GM10847 (cell line): Measurements from ENCODE around the gene CYB5R2.

Experiments used
- POLR2A ChIP-seq: IDR thresholded peaks from 2 replicates; pipeline ENCODE4 v1.6.1; 2011; ENCODE audit not compliant: insufficient read length; ENCODE audit errors: extremely low read depth

The CYB5R2 gene

GRCh38 chr11:7673724-7674434, 579 bp upstream of the CYB5R2 start:
- TF ChIP-seq POLR2A = no peak

GRCh38 chr11:7672276-7672959, 882 bp downstream of the CYB5R2 start:
- TF ChIP-seq POLR2A = no peak

GRCh38 chr11:7671347-7672215, 1.7 kb downstream of the CYB5R2 start:
- no peak for TF ChIP-seq POLR2A

- no peak for TF ChIP-seq POLR2A
Measured at GRCh38 chr11:7670641-7671040, 2.7 kb downstream of the CYB5R2 start.

- no peak for TF ChIP-seq POLR2A
Measured at GRCh38 chr11:7668911-7669310, 4.4 kb downstream of the CYB5R2 start.

GRCh38 chr11:7668464-7668863, 4.8 kb downstream of the CYB5R2 start:
- no peak for TF ChIP-seq POLR2A

- TF ChIP-seq POLR2A = no peak
Measured at GRCh38 chr11:7667460-7667859, 5.8 kb downstream of the CYB5R2 start.

- no peak for TF ChIP-seq POLR2A
Measured at GRCh38 chr11:7666292-7666866, 6.9 kb downstream of the CYB5R2 start.

GRCh38 chr11:7665473-7666291, 7.6 kb downstream of the CYB5R2 start:
- TF ChIP-seq POLR2A = no peak

GRCh38 chr11:7664867-7665266, 8.4 kb downstream of the CYB5R2 start:
- TF ChIP-seq POLR2A = no peak

- TF ChIP-seq POLR2A = no peak
Measured at GRCh38 chr11:7657306-7658025, 15.8 kb downstream of the CYB5R2 start.

- TF ChIP-seq POLR2A = no peak
Measured at GRCh38 chr11:7656704-7657103, 16.6 kb downstream of the CYB5R2 start.

- TF ChIP-seq POLR2A = no peak
Measured at GRCh38 chr11:7655253-7656217, 17.8 kb downstream of the CYB5R2 start.
